ENCODE results near the gene SLC35F2.

SLC35F2 gene

DNA sequence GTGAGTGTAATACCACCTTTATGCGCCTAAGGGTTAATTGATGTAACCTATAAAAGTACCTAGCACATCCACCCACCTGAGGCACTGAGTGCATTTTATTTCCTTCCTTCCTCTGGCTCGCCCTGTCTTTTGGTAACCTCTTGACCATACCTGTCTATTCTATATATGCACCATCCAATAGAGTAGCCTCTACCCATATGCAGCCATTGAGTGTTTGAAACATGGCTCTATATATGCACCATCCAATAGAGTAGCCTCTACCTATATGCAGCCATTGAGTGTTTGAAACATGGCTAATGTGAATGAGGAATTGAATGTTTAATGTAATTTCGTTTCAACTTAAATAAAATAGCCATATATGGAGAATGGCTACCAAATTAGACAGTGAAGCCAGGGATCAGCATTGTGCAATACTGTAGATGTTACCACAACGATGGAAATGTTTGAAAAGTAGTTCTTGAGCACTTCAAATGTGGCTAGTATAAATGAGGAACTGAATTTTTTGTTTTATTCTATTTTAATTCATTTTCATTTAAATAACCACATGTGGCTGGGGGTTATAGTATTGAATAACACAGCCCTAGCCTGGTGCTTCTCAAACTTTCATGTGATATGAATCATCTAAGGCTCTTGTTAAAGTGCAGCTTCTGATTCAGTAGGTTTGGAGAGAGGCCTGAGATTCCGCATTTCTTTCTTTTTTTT lies 33.8 kb downstream of the SLC35F2 start:
- no peak for TF ChIP-seq ZNF274 (IDR thresholded peaks at IDR 0.05; ENCODE audit: low read depth, low read length)
- H3K4me3 ChIP-seq (ENCODE audit: low read length), result no peak overlapping the region

DNA sequence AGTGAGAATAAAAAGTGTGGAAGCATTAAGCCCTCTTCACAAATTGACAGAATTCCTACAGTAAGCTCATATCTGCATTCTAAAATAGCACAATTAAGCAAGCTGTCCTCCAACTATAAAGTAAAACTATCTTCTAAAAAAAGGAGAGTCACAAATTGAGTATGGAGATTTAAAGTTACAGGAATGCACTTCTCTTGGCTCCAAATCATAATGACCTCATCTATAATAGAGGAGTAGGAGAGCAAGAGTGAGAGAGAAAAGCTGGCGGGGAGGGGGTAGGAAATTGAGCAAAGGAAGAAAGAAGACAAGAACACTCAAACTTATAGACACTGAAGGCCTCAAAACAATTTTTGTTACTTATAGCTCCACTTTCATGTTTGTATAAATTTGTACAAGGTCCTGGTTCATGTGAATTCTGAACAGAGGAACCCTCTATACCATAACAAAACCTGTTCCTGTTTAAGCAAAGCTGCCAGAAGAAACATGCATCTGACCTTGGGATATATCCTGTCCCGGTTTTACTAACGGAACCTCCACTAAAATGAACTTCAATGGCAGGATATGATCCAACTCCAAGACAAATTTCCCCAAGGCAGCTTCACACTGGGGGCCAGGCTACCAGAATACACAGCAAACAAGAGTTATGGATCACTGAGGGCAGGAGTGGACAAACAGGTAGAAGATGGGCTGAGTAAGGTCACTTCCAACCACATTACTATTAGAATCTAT lies 37.2 kb downstream of the SLC35F2 start:
- H3K4me3 ChIP-seq (ENCODE audit: low read length), result no peak overlapping the region
- no peak for TF ChIP-seq ZNF274 (IDR thresholded peaks at IDR 0.05; ENCODE audit: low read depth, low read length)

DNA sequence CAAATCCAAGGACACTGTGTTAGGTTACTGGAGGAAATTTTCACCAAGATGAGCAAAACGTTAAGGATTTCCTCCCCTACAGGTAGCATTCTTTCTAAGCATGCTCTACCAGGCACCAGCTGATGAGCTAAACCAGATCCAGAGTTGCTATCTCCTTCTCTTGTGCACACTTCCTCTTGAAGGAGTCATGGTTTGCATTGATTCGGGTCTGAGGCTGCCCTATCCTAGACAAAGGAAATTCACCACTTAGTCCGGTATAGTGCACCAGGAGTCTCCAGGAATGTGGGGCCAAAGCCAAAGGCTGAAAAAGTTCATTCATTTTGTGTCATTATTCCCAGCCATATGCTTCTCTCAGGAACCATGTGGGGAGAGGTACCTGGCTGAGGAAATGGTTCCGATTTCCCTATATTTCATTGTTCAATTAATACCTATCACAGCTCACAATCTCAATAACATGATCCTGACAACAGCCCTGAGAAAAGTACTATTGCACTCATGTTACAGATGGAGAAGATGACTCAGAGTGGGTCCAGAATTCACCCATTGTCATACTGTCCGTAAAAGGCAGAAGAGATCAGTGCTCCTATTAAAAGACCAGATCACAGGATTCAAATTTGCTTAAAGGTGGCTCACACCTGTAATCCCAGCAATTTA lies 39.1 kb downstream of the SLC35F2 start:
- no peak for TF ChIP-seq ZNF274 (IDR thresholded peaks at IDR 0.05; ENCODE audit: low read depth, low read length)
- H3K4me3 ChIP-seq (ENCODE audit: low read length), result no peak overlapping the region

DNA sequence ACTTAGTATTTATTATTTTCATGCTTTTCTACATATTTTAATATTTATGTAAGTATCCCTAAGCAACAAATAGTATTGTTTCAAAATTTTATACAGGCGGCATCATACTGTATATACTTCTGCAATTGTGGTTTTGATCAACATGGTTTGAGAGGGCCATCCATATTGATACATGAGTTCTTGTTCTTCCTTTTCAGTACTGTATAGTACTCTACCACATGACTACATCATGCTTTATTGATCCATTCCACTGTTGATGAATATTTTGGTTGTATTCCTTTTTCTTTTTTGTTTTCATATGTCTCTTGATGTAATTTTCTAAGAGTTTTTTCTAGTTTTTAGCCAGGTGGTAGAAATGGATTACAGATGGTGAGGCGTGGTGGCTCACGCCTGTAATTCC lies 40.1 kb downstream of the SLC35F2 start:
- TF ChIP-seq ZNF274 (IDR thresholded peaks at IDR 0.05; ENCODE audit: low read depth, low read length), result no peak
- H3K4me3 ChIP-seq (ENCODE audit: low read length), result no peak overlapping the region

DNA sequence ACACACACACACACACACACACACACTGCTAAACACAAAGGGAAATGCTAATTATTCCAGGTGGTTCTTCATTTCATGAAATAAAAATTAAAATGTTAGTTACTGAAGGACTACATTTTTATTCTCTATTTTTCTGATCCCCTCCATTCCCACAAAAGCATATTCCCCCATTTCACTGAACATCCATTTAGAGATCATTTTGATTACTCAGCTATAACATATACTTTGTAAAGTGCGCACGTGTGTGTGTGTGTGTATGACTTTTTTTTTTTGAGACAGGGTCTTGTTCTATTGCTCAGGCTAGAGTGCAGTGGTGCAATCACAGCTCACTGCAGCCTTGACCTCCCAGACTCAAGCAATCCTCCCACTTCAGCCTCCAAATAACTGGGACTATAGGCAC lies 42.6 kb downstream of the SLC35F2 start:
- no peak overlapping the region for H3K4me3 ChIP-seq (ENCODE audit: low read length)
- TF ChIP-seq ZNF274 (IDR thresholded peaks at IDR 0.05; ENCODE audit: low read depth, low read length), result no peak

DNA sequence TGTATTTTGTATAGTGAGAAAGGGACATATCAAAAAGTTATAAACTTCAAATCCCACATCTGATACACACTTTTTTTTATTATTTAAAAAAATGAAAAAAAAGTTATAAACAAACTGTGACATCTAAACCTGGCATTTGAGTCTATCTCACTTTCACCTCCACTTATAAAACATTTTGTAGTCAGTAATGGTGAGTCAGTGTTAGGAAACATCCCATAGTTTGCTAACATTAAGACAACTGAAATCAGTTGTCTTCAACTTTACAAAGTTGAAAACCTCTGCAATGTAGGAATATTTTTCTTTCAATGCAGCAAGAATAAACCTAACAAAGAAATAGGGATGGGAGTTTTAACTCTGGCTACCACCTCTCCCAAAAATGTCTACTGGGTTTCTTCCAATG lies 47.7 kb downstream of the SLC35F2 start:
- no peak overlapping the region for H3K4me3 ChIP-seq (ENCODE audit: low read length)
- no peak for TF ChIP-seq ZNF274 (IDR thresholded peaks at IDR 0.05; ENCODE audit: low read depth, low read length)

DNA sequence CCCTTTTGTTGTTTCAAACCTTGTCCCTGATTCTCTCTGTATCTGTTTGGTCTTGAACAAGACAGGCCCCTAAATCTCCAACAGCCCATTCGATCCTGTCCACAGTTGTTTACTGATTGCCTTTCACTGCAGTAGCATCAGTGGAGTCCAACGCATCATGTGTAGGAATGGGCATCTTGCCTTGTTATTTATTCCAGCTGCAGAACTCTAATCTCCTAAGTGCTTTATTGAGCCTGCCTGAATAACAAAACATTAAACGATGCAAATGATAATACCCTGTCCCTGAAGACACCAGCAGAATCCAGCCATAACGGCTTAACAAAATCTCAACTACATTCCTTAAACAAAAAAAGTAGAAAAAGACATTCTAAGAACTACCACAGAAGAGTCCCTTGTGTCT lies 50.1 kb downstream of the SLC35F2 start:
- TF ChIP-seq ZNF274 (IDR thresholded peaks at IDR 0.05; ENCODE audit: low read depth, low read length), result no peak
- no peak overlapping the region for H3K4me3 ChIP-seq (ENCODE audit: low read length)

DNA sequence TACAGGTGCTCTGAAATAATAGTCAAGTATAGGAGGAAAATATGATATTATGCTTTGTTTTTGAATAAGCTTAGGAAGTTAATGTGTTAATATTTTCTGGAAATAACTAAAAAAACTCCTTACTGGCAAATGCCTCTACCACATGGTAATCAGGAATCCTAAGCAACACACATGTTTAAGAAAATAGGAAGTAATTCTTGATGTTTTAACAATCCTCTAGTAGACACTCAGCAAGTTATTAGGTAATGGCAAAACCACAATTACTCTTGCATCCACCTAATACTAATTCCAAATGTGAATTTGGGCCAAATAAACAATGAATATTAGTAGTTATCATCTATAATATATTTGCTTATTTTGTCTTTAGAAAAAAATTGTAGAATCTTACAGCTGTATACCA lies 53.6 kb downstream of the SLC35F2 start:
- H3K4me3 ChIP-seq (ENCODE audit: low read length), result no peak overlapping the region
- TF ChIP-seq ZNF274 (IDR thresholded peaks at IDR 0.05; ENCODE audit: low read depth, low read length), result no peak

DNA sequence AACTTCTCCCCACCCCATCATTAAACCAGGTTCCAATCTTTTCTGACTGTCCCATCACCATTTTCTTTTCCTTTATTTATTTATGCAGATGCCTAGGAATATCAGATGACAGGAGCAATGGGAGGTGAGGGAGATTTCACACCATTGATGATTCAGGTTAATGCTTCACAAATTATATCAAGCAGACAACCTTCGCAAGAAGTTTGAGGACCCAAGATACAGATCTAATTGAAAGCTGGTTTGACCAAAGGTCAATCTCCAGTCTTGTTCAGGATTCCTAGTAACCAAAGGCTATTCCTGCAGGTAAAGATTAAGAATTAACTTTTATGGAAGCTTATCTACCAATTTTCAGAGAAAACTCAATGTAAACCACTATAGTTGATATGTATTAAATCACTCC lies 54.4 kb downstream of the SLC35F2 start:
- no peak for TF ChIP-seq ZNF274 (IDR thresholded peaks at IDR 0.05; ENCODE audit: low read depth, low read length)
- no peak overlapping the region for H3K4me3 ChIP-seq (ENCODE audit: low read length)

DNA sequence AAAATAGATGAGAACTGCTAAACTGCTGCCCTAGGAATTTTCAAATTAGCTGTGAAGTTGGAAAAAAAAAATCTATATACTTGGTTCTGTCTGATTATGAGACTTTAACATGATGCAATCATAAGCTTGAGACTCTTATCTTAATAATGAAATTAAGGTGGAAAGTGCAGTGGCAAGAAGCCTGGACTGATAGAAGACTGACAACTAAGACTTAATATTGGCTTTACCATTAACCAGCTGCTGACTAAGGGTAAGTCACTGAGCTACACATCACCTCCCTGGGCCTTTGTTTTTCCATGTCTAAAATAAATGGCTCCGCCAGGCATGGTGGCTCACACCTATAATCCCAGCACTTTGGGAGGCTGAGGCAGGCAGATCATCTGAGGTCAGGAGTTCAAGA lies 56.9 kb downstream of the SLC35F2 start:
- no peak overlapping the region for H3K4me3 ChIP-seq (ENCODE audit: low read length)
- TF ChIP-seq ZNF274 (IDR thresholded peaks at IDR 0.05; ENCODE audit: low read depth, low read length), result no peak

DNA sequence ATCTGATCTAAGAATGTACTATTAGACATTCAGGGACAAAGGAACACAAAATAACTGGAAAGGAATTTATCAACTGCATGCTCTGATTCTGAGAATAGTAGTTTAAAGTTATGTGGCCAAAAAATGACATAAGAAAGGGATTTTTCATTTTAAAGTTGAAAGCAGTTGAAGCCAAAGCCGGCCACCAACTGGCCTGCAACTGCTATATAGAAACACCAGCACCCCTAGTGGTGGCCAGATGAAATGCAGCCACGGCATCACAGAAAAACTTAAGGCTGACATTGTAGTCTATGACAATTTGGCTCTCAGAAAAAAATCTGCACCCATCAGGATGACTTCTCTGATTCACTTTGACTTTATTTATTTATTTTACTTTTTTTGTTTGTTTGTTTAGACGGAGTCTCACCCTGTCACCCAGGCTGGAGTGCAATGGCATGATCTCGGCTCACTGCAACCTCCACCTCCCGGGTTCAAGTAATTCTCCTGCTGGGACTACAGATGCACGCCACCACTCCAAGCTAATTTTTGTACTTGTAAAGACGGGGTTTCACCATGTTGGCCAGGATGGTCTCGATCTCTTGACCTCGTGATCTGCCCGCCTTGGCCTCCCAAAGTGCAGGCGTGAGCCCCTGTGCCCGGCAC lies 59.2 kb downstream of the SLC35F2 start:
- TF ChIP-seq ZNF274 (IDR thresholded peaks at IDR 0.05; ENCODE audit: low read depth, low read length), result no peak
- H3K4me3 ChIP-seq (ENCODE audit: low read length), result no peak overlapping the region

DNA sequence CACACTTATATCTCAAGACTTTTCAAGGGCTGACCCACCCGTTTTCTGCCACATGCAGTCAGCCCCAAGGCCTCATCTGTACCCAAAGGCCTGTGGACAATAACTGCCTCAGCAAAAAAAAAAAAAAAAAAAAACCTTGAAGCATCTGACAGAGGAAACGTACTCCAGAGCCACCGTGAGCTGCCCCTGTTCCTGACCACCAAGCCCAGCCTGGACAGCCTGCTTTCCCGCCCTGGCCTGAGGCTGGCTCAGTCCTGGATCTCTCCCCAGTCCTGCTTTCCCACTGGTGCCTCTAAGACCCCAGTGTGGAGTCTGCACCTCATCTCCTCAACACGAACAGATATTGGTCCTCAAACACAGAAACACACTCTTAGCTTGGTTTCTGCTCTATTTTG lies 66.5 kb downstream of the SLC35F2 start:
- no peak for TF ChIP-seq ZNF274 (IDR thresholded peaks at IDR 0.05; ENCODE audit: low read depth, low read length)
- no peak overlapping the region for H3K4me3 ChIP-seq (ENCODE audit: low read length)

DNA sequence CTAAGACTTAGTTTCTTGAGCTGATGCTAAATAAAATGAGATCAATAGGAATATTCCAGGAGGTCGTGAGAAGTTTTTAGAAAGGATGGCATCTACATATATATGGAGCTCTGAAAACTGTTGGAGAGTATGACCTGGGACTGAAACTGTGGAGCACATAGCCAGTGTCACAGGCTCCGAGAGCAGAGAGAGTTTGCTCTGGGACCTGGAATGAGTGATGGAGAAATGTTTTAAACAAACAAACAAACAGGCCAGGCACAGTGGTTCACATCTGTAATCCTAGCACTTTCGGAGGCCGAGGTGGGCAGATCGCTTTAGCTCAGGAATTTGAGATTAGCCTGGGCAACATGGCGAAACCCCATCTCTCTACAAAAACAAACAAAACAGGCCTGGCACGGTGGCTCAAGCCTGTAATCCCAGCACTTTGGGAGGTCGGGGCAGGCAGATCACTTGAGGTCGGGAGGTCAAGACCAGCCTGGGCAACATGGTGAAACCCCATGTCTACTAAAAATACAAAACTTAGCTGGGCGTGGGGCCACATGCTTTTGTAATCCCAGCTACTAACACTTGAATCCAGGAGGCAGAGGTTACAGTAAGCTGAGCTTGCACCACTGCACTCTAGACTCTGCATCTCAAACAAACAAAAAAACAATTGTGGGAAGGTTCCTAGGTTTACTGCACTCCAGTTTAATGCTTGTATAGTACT lies 67.1 kb downstream of the SLC35F2 start:
- TF ChIP-seq ZNF274 (IDR thresholded peaks at IDR 0.05; ENCODE audit: low read depth, low read length), result no peak

DNA sequence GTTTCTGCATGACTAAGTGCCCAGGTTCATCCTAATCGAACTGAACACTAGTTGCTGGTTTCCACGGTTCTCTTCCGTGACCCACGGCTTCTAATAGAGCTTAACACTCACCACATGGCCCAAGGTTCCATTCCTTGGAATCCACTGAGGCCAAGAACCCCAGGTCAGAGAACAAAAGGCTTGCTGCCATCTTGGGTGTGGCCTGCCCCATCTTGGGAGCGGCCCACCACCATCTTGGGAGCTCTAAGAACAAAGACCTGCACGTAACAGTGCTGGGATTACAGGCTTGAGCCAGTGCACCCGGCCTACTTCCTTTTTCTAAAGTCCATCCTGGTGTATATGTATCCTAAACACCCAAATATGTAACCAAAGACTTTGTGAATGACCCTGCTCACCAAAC lies 68.8 kb downstream of the SLC35F2 start:
- H3K4me3 ChIP-seq (ENCODE audit: low read length), result no peak overlapping the region
- no peak for TF ChIP-seq ZNF274 (IDR thresholded peaks at IDR 0.05; ENCODE audit: low read depth, low read length)

More for the DNA sequence above, 67.1 kb downstream of the SLC35F2 start:
- no peak overlapping the region for H3K4me3 ChIP-seq (ENCODE audit: low read length)

Data from GM08714 (cell line).